B cell (primary cell): ENCODE measurements around the gene PREP. TPM values are rescaled to one million over a fixed set of nuclear protein-coding genes. Genes with fewer than 3 reads are reported as not detected.

Experiments used
- ATAC-seq: fragments of 200-7000 bp; cut with Tn5 transposase; one replicate; pipeline ENCODE4 v1.10.0; 2021; ENCODE audit warnings: low read depth, mild to moderate bottlenecking, moderate number of reproducible peaks, moderate library complexity
- CTCF ChIA-PET: fragments of 350-600 bp; sonication (Branson Sonifier 250); formaldehyde crosslinking; loops from one replicate; lab custom pipeline; 2021; ENCODE audit warnings: antibody characterized with exemption, inconsistent platforms; lab: Charles Lee
- POLR2A ChIA-PET: fragments of 350-600 bp; sonication (Branson Sonifier 250); formaldehyde crosslinking; loops from one replicate; lab custom pipeline; 2021; ENCODE audit warnings: antibody characterized with exemption; lab: Charles Lee
- DNase-seq: peaks from one replicate; pipeline ENCODE4 v3.0.0; 2013
- H2AFZ ChIP-seq: 2 replicates; pipeline ENCODE4 v1.6.1; 2012; ENCODE audit warnings: mild to moderate bottlenecking, low read depth, low read length; ENCODE audit not compliant: insufficient read depth, poor library complexity, severe bottlenecking
- H3K27ac ChIP-seq, 2 donors: 1 replicate in 1 of 2; 2 replicates in 1 of 2; pipeline ENCODE4 v1.5.1; 2012 to 2013; ENCODE audit warnings: low read length in 2 of 2, mild to moderate bottlenecking in 2 of 2, moderate library complexity in 1 of 2
- H3K27me3 ChIP-seq, 4 experiments: fragments of 200-600 bp in 1 of 4; sonication (generic) in 1 of 4; replicated peaks in 1 of 4; 1 replicate in 2 of 4; 2 replicates in 2 of 4; pipeline versions ENCODE4 v1.6.1 to v1.7.0; 2013 to 2016; ENCODE audit warnings: low read length in 3 of 4, mild to moderate bottlenecking in 2 of 4, mixed read lengths in 1 of 4, moderate library complexity in 1 of 4; ENCODE audit not compliant: insufficient read depth in 4 of 4, control insufficient read depth in 3 of 4; ENCODE audit errors: control extremely low read depth in 1 of 4
- H3K36me3 ChIP-seq, 2 experiments: replicated peaks in 1 of 2; 1 replicate in 1 of 2; 2 replicates in 1 of 2; pipeline versions ENCODE4 v1.6.1 to v1.7.1; 2013; ENCODE audit warnings: low read length in 1 of 2; ENCODE audit not compliant: insufficient read depth in 2 of 2, control insufficient read depth in 1 of 2; ENCODE audit errors: control extremely low read depth in 1 of 2, extremely low read depth in 1 of 2
- H3K4me1 ChIP-seq, 2 donors: fragments of 200-600 bp in 1 of 2; sonication (generic) in 1 of 2; 1 replicate in 1 of 2; 2 replicates in 1 of 2; pipeline versions ENCODE4 v1.5.1 to v1.6.1; 2013 to 2017; ENCODE audit warnings: low read length in 2 of 2; ENCODE audit not compliant: control insufficient read depth in 2 of 2, insufficient read depth in 2 of 2
- H3K4me2 ChIP-seq: replicated peaks from 2 replicates; pipeline ENCODE3; 2012; ENCODE audit warnings: mild to moderate bottlenecking, low read depth, low read length; ENCODE audit not compliant: poor library complexity, severe bottlenecking
- H3K4me3 ChIP-seq, 5 experiments: fragments of 200-600 bp in 1 of 5; sonication (generic) in 1 of 5; 1 replicate in 3 of 5; 2 replicates in 2 of 5; pipeline versions ENCODE4 v1.5.1 to v1.7.0; 2011 to 2016; ENCODE audit warnings: low read length in 4 of 5, mild to moderate bottlenecking in 4 of 5, low read depth in 2 of 5, control low read depth in 1 of 5, moderate library complexity in 1 of 5; ENCODE audit not compliant: insufficient read depth in 1 of 5; ENCODE audit errors: control extremely low read depth in 1 of 5, extremely low read depth in 1 of 5
- H3K79me2 ChIP-seq: fragments of 200-600 bp; sonication (generic); one replicate; pipeline ENCODE4 v1.6.0; 2016; ENCODE audit warnings: low read length; ENCODE audit not compliant: control insufficient read depth, insufficient read depth
- H3K9ac ChIP-seq: fragments of 200-600 bp; sonication (generic); 2 replicates; pipeline ENCODE4 v1.6.1; 2017; ENCODE audit warnings: mild to moderate bottlenecking, low read length, moderate library complexity
- H3K9me3 ChIP-seq, 3 donors: one replicate each; pipeline versions ENCODE4 v1.6.1 to v1.7.1; 2013; ENCODE audit warnings: low read length in 2 of 3; ENCODE audit not compliant: control insufficient read depth in 2 of 3, insufficient read depth in 1 of 3; ENCODE audit errors: control extremely low read depth in 1 of 3
- H4K20me1 ChIP-seq: 2 replicates; pipeline ENCODE4 v1.6.0; 2012; ENCODE audit warnings: mild to moderate bottlenecking, low read length; ENCODE audit not compliant: insufficient read depth, control insufficient read depth, poor library complexity, severe bottlenecking
- H3K27ac Mint-ChIP-seq: one replicate; pipeline ENCODE4 v1.8.0; 2021; ENCODE audit warnings: mixed read lengths
- H3K27me3 Mint-ChIP-seq: one replicate; pipeline ENCODE4 v1.8.0; 2021; ENCODE audit warnings: mixed read lengths
- H3K4me1 Mint-ChIP-seq: one replicate; pipeline ENCODE4 v1.8.0; 2021; ENCODE audit warnings: mixed read lengths
- H3K4me3 Mint-ChIP-seq: one replicate; pipeline ENCODE4 v1.8.0; 2021; ENCODE audit warnings: mixed read lengths
- H3K9me3 Mint-ChIP-seq: one replicate; pipeline ENCODE4 v1.8.0; 2022; ENCODE audit warnings: mixed read lengths; ENCODE audit not compliant: insufficient read depth
- CTCF ChIP-seq: fragments of 200-600 bp; IDR thresholded peaks from one replicate; pipeline ENCODE4 v1.8.0; 2022; ENCODE audit warnings: antibody characterized with exemption, mild to moderate bottlenecking
- EZH2 ChIP-seq: IDR thresholded peaks from 2 replicates; pipeline ENCODE4 v1.6.1; 2012; ENCODE audit warnings: borderline replicate concordance, low read depth, mild to moderate bottlenecking, moderate library complexity, low read length; ENCODE audit not compliant: insufficient read depth, poor library complexity, severe bottlenecking
- WGBS: methylation state at CpG from one replicate; pipeline ENCODE4 v1.1.5; 2013; ENCODE audit warnings: missing lambda C conversion rate; ENCODE audit not compliant: insufficient coverage; 5-methylcytosine and 5-hydroxymethylcytosine counted together
- intact Hi-C: fragments of 100-400 bp; cut with micrococcal nuclease; formaldehyde crosslinking; loops from one replicate; pipeline ENCODE4 v1.10.0; 2022
- polyA plus RNA-seq: library from polyadenylated mRNA; depleted of rRNA; stranded (reverse); fragments of >200 nt; gene quantifications from 2 replicates; pipeline ENCODE4 v1.2.3, GENCODE V29; 2012
- total RNA-seq, 2 donors: library from RNA; stranded (reverse); fragments of 120-200 nt in 1 of 2; gene quantifications; 1 replicate in 1 of 2; 2 replicates in 1 of 2; pipeline versions ENCODE4 v1.2.3 to v1.2.4, GENCODE V29; 2013 to 2022

The PREP gene
- total and polyA plus RNA-seq, 2 donors (not counting 1 experiment from before 2014, with no cell fraction given) = 12.2 to 27.0 TPM

- Histone ChIP-seq H3K9ac (no peak overlapping the region), H3K4me1 (no peaks in the 10 kb centered on the region), H2AFZ (no peak overlapping the region), H3K27me3 (no peaks in the 10 kb centered on the region), H3K27ac (no peak overlapping the region), H3K4me2 (no peak overlapping the region), H3K4me3 (no peak overlapping the region), H3K79me2 (no peaks in the 10 kb centered on the region), H4K20me1 (no peaks in the 10 kb centered on the region), H3K36me3 (peaks cover 0 to 58% of the 10 kb centered on the region in 2 experiments), H3K9me3 (no peaks in the 10 kb centered on the region)
- ChIA-PET CTCF (no interaction called here), POLR2A (no interaction called here)
- no peak for ATAC-seq
- intact Hi-C loops = no loop called here
- no peak overlapping the region for H3K4me3 Mint-ChIP-seq
- H3K9me3 Mint-ChIP-seq = no peaks in the 10 kb centered on the region
- no peak for TF ChIP-seq EZH2
- no peak for TF ChIP-seq CTCF
- 100% methylated on average over 1 of the region's 3 CpGs for WGBS
- H3K27me3 Mint-ChIP-seq = no peaks in the 10 kb centered on the region
- no peaks in the 10 kb centered on the region for H3K4me1 Mint-ChIP-seq
- no peak for DNase-seq
- no peak overlapping the region for H3K27ac Mint-ChIP-seq
Measured at GRCh38 chr6:105278813-105279212, 124.1 kb downstream of the PREP start.

- intact Hi-C loops = no loop called here
- H3K27ac ChIP-seq = no peak overlapping the region
- H2AFZ ChIP-seq = no peak overlapping the region
- Mint-ChIP-seq H3K27me3 (no peaks in the 10 kb centered on the region), H3K4me1 (no peaks in the 10 kb centered on the region), H3K4me3 (no peak overlapping the region), H3K27ac (no peak overlapping the region), H3K9me3 (no peaks in the 10 kb centered on the region)
- no peaks in the 10 kb centered on the region for H3K4me1 ChIP-seq
- no peaks in the 10 kb centered on the region for H4K20me1 ChIP-seq
- no peak for TF ChIP-seq CTCF
- TF ChIP-seq EZH2 = no peak
- H3K9ac ChIP-seq = no peak overlapping the region
- CTCF ChIA-PET = no interaction called here
- H3K79me2 ChIP-seq = no peaks in the 10 kb centered on the region
- H3K36me3 ChIP-seq = peaks cover 0 to 54% of the 10 kb centered on the region in 2 experiments
- DNase-seq (no peak), ATAC-seq (no peak)
- H3K4me3 ChIP-seq = no peak overlapping the region
- no peak overlapping the region for H3K4me2 ChIP-seq
- POLR2A ChIA-PET = no interaction called here
- WGBS = 95% methylated on average over 20 of the region's 20 CpGs
- no peaks in the 10 kb centered on the region for H3K27me3 ChIP-seq
- no peaks in the 10 kb centered on the region for H3K9me3 ChIP-seq
Measured at GRCh38 chr6:105278035-105278434, 124.8 kb downstream of the PREP start.
